ENCODE results near the gene DBP.
"Not testable (repeated sequence)": the region's sequence is repeated elsewhere in the genome, so short reads cannot be mapped to it uniquely, and the experiment has no call there.

DBP gene, protein sequence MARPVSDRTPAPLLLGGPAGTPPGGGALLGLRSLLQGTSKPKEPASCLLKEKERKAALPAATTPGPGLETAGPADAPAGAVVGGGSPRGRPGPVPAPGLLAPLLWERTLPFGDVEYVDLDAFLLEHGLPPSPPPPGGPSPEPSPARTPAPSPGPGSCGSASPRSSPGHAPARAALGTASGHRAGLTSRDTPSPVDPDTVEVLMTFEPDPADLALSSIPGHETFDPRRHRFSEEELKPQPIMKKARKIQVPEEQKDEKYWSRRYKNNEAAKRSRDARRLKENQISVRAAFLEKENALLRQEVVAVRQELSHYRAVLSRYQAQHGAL

DNA sequence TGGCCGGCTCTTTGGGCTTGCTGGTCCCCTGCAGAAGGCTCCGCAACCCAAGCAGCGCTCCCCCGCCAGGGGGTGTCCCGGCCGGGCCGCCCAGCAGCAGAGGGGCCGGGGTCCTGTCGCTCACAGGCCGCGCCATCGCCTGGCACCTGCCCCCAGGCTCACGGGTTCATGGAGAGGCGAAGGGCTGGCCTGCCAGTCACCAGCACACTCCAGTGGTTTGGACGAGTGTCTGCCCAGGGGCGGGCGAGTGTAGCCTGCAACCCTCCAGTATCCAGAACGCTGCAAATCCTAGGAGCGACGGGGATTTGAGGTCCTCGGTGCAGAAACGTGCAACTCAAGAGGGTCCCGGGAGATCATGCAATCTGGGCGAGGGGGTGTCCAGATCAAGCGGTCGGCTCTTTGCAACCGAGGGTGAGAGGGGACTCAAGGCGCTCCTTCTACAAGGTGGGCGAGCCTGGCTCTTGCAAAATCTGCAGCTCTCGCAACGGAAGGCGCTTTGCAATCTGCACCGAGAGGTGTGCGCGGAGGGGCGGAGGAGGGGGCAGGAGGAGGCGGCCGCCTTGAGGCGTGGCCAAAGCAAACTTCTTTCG is at the start of gene DBP:
Gene DBP, minus strand, starts transcription at position 521 of the 590 bp plus-strand sequence. Its CDS starts 385 bp downstream, at position 136.
- peak within 1 kb of the TSS; percentile 59 for H3K4me3 ChIP-seq (ENCODE audit: insufficient read length, low read depth)
- DNase-seq (ENCODE audit: low read depth, low spot score), result no peak

DNA sequence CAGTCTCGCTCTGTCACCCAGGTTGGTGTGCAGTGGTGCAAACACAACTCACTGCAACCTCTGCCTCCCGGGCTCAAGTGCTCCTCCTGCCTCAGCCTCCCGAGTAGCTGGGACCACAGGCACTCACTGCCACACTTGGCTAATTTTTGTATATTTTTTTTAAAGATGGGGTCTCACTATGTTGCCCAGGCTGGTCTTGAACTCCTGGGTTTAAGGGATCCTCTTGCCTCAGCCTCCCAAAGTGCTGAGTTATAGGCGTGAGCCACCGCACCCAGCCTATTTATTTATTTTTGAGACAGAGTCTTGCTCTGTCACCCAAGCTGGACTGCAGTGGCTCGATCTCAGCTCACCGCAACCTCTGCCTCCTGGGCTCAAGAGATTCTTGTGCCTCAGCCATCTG is 49.5 kb upstream of the DBP start:
- not testable (repeated sequence) for H3K9ac ChIP-seq (ENCODE audit: insufficient read length, low read depth); H3K36me3 ChIP-seq (ENCODE audit: insufficient read depth, insufficient read length, low read length); H3K9me3 ChIP-seq (ENCODE audit: insufficient read depth, low read length); DNase-seq (ENCODE audit: low read depth, low spot score); H3K4me3 ChIP-seq (ENCODE audit: insufficient read length, low read depth); H3K4me1 ChIP-seq (ENCODE audit: insufficient read depth, insufficient read length); H3K27me3 ChIP-seq (ENCODE audit: insufficient read depth, insufficient read length)

More for the DNA sequence above, at the start of gene DBP:
- TF ChIP-seq SUZ12 (IDR thresholded peaks at IDR 0.05; ENCODE audit: extremely low read depth, insufficient read depth, insufficient read length), result no peak
- TF ChIP-seq ZNF274 (IDR thresholded peaks at IDR 0.05; ENCODE audit: low read depth, low read length), result no peak
- no peaks in the 10 kb centered on the region for H3K36me3 ChIP-seq (ENCODE audit: insufficient read depth, insufficient read length, low read length)
- H3K27me3 ChIP-seq (ENCODE audit: insufficient read depth, insufficient read length), result peaks cover 26% of the 10 kb centered on the region
- peaks cover 12% of the 10 kb centered on the region for H3K4me1 ChIP-seq (ENCODE audit: insufficient read depth, insufficient read length)
- H3K9me3 ChIP-seq (ENCODE audit: insufficient read depth, low read length), result no peaks in the 10 kb centered on the region
- peak within 1 kb of the TSS; percentile 77 for H3K9ac ChIP-seq (ENCODE audit: insufficient read length, low read depth)

DNA sequence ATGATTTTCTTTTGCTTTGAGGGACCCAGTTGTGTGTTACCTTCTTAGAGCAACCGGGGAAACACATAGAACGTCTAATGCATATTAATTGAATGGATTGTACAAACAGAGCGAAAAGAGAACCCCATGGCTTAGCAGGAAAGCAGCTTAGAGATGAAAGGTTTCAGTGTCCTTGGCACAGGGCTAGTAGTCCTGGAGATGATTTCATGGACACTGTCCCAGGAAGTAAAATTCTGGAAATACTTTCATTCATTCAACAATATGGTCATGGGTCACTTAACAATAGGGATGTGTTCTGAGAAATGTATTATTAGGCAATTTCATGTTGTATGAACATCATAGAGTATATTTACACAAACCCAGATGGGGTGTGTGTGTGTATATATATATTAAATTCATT is 48.9 kb upstream of the DBP start:
- TF ChIP-seq ZNF274 (IDR thresholded peaks at IDR 0.05; ENCODE audit: low read depth, low read length), result no peak
- no peaks in the 10 kb centered on the region for H3K36me3 ChIP-seq (ENCODE audit: insufficient read depth, insufficient read length, low read length)
- H3K4me1 ChIP-seq (ENCODE audit: insufficient read depth, insufficient read length), result peaks cover 4% of the 10 kb centered on the region
- H3K9ac ChIP-seq (ENCODE audit: insufficient read length, low read depth), result no peak overlapping the region
- H3K4me3 ChIP-seq (ENCODE audit: insufficient read length, low read depth), result no peak overlapping the region
- no peak for DNase-seq (ENCODE audit: low read depth, low spot score)
- no peaks in the 10 kb centered on the region for H3K9me3 ChIP-seq (ENCODE audit: insufficient read depth, low read length)
- H3K27me3 ChIP-seq (ENCODE audit: insufficient read depth, insufficient read length), result no peaks in the 10 kb centered on the region

DNA sequence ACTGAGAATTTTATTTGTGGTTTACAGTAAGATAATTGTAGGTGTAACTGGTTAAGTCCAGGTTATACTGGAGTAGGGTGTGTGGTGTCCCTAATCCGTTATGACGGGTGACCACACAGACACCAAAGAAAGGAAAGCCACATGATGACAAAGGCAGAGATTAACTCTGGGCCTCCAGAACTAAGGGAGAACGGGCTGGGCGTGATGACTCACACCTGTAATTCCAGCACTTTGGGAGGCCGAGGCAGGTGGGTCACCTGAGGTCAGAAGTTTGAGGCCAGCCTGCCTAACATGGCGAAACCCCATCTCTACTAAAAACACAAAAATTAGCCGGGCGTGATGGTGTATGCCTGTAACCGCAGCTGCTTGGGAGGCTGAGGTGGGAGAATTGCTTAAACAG is 48.4 kb upstream of the DBP start:
- no peak overlapping the region for H3K4me3 ChIP-seq (ENCODE audit: insufficient read length, low read depth)
- no peak overlapping the region for H3K9ac ChIP-seq (ENCODE audit: insufficient read length, low read depth)
- H3K36me3 ChIP-seq (ENCODE audit: insufficient read depth, insufficient read length, low read length), result no peaks in the 10 kb centered on the region
- DNase-seq (ENCODE audit: low read depth, low spot score), result no peak
- no peaks in the 10 kb centered on the region for H3K27me3 ChIP-seq (ENCODE audit: insufficient read depth, insufficient read length)
- TF ChIP-seq YY1 (IDR thresholded peaks at IDR 0.05; ENCODE audit: insufficient read depth, insufficient read length) (no peak), ZNF274 (IDR thresholded peaks at IDR 0.05; ENCODE audit: low read depth, low read length) (no peak), SUZ12 (IDR thresholded peaks at IDR 0.05; ENCODE audit: extremely low read depth, insufficient read depth, insufficient read length) (no peak)
- peaks cover 4% of the 10 kb centered on the region for H3K4me1 ChIP-seq (ENCODE audit: insufficient read depth, insufficient read length)
- no peaks in the 10 kb centered on the region for H3K9me3 ChIP-seq (ENCODE audit: insufficient read depth, low read length)

DNA sequence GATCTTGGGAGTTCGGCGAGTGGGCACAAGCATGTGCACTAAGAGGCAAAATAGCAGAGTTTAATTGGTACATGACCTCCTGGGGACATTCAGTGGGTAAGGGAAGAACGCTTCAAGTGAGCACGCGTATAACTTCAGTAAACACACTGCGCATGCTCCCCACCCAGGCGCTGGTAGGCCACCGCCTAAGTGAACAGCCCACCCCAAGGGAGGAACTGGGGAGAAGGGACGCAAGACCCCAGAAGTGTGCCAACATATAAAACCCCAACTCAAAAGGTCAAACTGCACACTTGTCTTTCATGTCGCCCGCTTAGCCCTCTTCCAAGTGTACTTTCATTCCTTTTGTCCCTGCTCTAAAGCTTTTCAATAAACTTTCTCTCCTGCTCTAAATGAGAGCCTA is 46.2 kb upstream of the DBP start:
- H3K27me3 ChIP-seq (ENCODE audit: insufficient read depth, insufficient read length), result no peaks in the 10 kb centered on the region
- no peak for TF ChIP-seq YY1 (IDR thresholded peaks at IDR 0.05; ENCODE audit: insufficient read depth, insufficient read length)
- no peak for TF ChIP-seq SUZ12 (IDR thresholded peaks at IDR 0.05; ENCODE audit: extremely low read depth, insufficient read depth, insufficient read length)
- TF ChIP-seq ZNF274 (IDR thresholded peaks at IDR 0.05; ENCODE audit: low read depth, low read length), result no peak
- H3K4me1 ChIP-seq (ENCODE audit: insufficient read depth, insufficient read length), result peaks cover 4% of the 10 kb centered on the region
- no peaks in the 10 kb centered on the region for H3K36me3 ChIP-seq (ENCODE audit: insufficient read depth, insufficient read length, low read length)
- H3K9ac ChIP-seq (ENCODE audit: insufficient read length, low read depth), result no peak overlapping the region
- H3K9me3 ChIP-seq (ENCODE audit: insufficient read depth, low read length), result no peaks in the 10 kb centered on the region
- H3K4me3 ChIP-seq (ENCODE audit: insufficient read length, low read depth), result no peak overlapping the region
- no peak for DNase-seq (ENCODE audit: low read depth, low spot score)

DNA sequence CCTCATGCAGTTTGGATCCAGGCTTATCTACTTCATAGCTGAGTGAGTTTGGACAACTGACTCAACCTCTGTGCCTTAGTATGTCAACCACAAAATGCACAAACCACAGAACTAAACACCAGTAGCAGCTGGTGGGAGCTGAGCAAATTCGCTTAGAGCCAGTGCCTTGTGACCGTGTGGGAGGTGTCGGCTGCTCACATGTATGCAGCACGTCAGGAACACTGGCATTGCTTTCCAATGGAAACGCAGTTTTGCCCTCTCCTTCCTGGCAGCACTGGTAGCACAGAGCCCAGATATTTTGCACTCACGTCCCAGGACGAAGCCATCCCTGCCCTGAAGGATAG is 43.9 kb upstream of the DBP start:
- TF ChIP-seq SUZ12 (IDR thresholded peaks at IDR 0.05; ENCODE audit: extremely low read depth, insufficient read depth, insufficient read length), result no peak
- no peak for TF ChIP-seq ZNF274 (IDR thresholded peaks at IDR 0.05; ENCODE audit: low read depth, low read length)
- TF ChIP-seq YY1 (IDR thresholded peaks at IDR 0.05; ENCODE audit: insufficient read depth, insufficient read length), result no peak
- no peak for DNase-seq (ENCODE audit: low read depth, low spot score)
- H3K4me3 ChIP-seq (ENCODE audit: insufficient read length, low read depth), result no peak overlapping the region
- no peaks in the 10 kb centered on the region for H3K9me3 ChIP-seq (ENCODE audit: insufficient read depth, low read length)
- H3K36me3 ChIP-seq (ENCODE audit: insufficient read depth, insufficient read length, low read length), result no peaks in the 10 kb centered on the region
- no peak overlapping the region for H3K9ac ChIP-seq (ENCODE audit: insufficient read length, low read depth)
- H3K27me3 ChIP-seq (ENCODE audit: insufficient read depth, insufficient read length), result peaks cover 6% of the 10 kb centered on the region
- peaks cover 4% of the 10 kb centered on the region for H3K4me1 ChIP-seq (ENCODE audit: insufficient read depth, insufficient read length)

DNA sequence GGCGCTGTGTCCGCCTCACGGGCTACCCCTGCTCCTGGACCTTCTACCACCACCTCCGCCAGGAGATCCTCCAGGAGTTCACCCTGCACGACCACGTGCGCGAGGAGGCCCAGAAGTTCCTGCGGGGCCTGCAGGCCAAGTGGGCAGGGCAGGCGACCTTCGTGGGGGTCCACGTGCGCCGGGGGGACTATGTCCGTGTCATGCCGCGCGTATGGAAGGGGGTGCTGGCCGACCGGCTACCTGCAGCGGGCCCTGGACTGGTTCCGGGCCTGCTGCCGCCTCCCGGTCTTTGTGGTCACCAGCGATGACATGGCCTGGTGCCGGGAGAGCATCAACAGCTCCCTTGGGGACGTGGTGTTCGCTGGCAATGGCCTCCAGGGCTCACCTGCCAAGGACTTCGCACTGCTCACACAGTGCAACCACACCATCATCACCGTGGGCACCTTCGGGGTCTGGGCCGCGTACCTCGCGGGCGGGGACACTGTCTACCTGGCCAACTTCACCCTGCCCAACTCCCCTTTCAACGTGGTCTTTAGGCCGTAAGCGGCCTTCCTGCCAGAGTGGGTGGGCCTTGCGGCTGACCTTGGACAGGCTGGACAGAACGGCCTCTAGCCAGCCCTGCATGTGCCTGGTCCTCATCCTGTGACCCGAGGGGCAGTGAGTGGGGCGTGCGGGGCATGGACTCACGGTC is 43.4 kb upstream of the DBP start:
- no peaks in the 10 kb centered on the region for H3K9me3 ChIP-seq (ENCODE audit: insufficient read depth, low read length)
- H3K9ac ChIP-seq (ENCODE audit: insufficient read length, low read depth), result no peak overlapping the region
- H3K4me1 ChIP-seq (ENCODE audit: insufficient read depth, insufficient read length), result peaks cover 4% of the 10 kb centered on the region
- no peak for TF ChIP-seq YY1 (IDR thresholded peaks at IDR 0.05; ENCODE audit: insufficient read depth, insufficient read length)
- no peak for TF ChIP-seq SUZ12 (IDR thresholded peaks at IDR 0.05; ENCODE audit: extremely low read depth, insufficient read depth, insufficient read length)
- no peak for TF ChIP-seq ZNF274 (IDR thresholded peaks at IDR 0.05; ENCODE audit: low read depth, low read length)
- H3K4me3 ChIP-seq (ENCODE audit: insufficient read length, low read depth), result no peak overlapping the region
- H3K36me3 ChIP-seq (ENCODE audit: insufficient read depth, insufficient read length, low read length), result no peaks in the 10 kb centered on the region
- DNase-seq (ENCODE audit: low read depth, low spot score), result no peak
- peaks cover 6% of the 10 kb centered on the region for H3K27me3 ChIP-seq (ENCODE audit: insufficient read depth, insufficient read length)

DNA sequence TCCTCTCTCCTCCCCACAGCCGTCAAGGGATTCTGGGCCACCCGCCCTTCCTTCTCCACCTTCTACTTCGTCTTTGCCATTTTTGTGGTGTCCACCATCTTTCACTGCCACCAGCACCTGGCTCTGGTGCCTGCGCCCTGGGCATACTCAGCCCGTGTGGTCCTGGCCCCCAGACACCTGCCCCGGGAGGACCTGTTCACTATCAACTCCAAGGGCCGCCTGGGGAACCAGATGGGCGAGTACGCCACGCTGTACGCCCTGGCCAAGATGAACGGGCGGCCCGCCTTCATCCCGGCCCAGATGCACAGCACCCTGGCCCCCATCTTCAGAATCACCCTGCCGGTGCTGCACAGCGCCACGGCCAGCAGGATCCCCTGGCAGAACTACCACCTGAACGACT is 42.8 kb upstream of the DBP start:
- H3K4me1 ChIP-seq (ENCODE audit: insufficient read depth, insufficient read length); H3K36me3 ChIP-seq (ENCODE audit: insufficient read depth, insufficient read length, low read length); H3K9ac ChIP-seq (ENCODE audit: insufficient read length, low read depth); H3K9me3 ChIP-seq (ENCODE audit: insufficient read depth, low read length); H3K27me3 ChIP-seq (ENCODE audit: insufficient read depth, insufficient read length); DNase-seq (ENCODE audit: low read depth, low spot score); H3K4me3 ChIP-seq (ENCODE audit: insufficient read length, low read depth): not testable (repeated sequence)

Measured in NT2/D1 (cell line).